Activated T-helper 9 cell treated with anti-CD3 and anti-CD28 coated beads, Interleukin-2, amount 50 U/mL, for 16 hours (primary cell): ENCODE results near the gene RNF181.
"Not testable (repeated sequence)": the region's sequence is repeated elsewhere in the genome, so short reads cannot be mapped to it uniquely, and the experiment has no call there.

ENCODE experiments used
- DNase-seq: peaks from one replicate; pipeline ENCODE4 v3.0.0-alpha.2; 2020; ENCODE audit warnings: low read depth

RNF181 gene

DNA sequence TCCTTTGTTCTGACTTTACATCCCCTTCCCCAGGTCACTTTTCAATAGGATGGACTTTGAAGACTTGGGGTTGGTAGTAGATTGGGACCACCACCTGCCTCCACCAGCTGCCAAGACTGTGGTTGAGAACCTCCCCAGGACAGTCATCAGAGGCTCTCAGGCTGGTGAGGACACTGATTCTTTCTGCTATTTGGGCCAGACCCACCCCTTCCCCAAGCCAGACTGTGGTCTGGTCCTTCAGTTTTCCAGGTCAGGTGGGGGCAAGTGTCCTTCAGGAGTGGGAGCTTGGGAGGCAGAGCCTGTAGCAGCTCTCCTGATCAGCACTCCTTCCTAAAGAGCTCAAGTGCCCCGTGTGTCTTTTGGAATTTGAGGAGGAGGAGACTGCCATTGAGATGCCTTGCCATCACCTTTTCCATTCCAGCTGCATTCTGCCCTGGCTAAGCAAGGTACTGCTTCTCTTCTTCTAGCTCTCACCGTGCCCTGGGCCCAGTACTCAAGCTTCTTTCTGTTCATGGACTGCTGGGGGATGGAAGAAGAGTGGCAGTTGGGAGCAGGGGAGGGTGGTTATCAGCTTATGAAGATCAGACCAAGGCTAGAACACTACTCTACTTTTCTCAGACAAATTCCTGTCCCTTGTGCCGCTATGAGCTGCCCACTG, 1.1 kb downstream of the RNF181 start:
- no peak for DNase-seq

DNA sequence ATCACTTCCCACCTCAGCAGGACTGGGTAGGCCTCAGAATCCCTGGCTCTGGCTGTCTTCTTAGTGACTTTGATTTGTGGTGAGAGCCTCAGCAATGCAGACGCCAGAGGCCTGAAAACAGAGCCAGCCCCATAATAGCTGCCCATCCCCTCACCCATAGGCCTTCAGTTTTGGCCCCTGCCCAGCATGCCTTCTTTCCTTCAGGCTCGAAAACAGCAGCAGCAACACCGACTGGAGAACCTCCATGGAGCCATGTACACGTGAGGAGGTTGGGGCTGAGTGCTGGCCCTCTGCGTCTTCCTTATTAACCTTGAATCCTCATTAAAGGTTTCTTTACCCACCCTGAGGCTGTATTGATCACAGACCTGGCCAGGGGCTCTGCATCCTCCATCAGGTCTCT, 1.7 kb downstream of the RNF181 start:
- no peak for DNase-seq

DNA sequence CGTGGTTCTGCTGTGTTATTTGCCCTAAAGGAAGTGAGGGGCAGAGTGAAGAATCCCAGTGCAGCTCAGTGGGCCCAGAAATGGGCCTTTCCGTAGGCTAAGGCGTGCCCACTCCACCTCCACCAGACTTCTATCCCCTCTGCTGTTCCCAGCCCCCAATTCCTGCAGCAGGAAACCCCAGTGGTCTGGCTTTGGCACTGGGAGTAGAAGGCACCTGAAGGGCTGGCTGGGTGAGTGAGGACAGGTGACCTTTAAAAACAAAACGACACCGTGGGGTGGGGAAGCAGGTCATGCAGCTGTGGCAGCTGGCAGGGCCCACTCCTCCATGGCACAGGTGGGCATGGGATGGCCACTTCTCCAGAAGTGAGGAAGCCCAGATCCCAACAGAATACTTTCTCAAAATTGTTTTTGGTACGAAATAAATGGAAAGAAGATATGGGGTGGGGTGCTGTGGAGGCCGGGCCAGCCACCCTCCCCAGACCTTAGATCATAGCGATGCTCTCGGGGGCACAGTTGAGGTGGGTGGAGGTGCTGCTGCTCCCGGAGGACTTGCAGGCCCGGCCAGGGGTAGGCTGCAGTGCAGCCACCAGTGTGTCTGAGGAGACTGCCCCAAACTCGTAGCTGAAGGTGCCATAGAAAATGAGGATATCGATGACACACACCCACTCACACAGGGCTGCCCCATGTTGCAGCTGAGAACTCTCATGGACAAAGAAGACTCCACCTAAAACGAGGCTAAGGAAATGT, 3.2 kb downstream of the RNF181 start:
- no peak for DNase-seq

DNA sequence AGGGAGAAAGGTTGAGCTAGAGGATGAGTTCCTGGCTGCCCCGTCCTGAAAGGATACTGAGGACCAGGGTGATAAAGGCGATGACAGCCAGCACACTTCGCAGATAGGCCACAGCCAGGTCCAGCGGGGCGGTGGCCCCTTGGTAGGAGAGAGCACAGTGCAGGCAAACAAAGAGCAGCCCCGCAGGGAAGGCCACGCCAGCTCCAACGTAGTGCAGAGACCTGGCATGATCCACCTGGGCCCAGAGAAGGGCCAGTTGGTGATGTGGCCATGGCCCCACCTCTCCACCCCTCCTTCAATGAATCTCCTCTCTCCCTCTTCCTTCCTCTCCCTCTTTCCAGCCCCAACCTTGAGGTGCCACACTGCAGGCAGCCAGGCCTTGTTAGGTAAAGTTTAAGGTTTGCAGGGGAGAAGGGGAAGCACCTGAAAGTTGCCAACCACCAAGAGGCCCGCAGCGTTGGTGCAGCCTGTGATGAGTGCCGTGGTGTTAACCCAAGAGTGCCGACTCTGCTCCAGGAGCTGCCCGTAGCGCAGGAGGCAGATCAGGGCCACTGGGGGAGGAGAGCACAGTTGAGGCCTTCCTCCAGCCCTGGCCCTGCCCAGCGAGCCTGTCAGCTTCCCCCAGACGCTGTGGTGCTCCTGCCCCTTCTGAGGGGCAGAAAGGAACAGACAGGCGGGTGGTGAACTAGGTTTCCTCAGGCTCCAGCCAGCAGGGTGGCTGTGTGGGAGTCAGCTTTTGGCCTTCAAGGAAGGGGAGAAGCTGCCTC, 4.1 kb downstream of the RNF181 start:
- DNase-seq, result no peak

GRCh38 chr2:85600235-85600575, 4.7 kb downstream of the RNF181 start:
- DNase-seq, result no peak

DNA sequence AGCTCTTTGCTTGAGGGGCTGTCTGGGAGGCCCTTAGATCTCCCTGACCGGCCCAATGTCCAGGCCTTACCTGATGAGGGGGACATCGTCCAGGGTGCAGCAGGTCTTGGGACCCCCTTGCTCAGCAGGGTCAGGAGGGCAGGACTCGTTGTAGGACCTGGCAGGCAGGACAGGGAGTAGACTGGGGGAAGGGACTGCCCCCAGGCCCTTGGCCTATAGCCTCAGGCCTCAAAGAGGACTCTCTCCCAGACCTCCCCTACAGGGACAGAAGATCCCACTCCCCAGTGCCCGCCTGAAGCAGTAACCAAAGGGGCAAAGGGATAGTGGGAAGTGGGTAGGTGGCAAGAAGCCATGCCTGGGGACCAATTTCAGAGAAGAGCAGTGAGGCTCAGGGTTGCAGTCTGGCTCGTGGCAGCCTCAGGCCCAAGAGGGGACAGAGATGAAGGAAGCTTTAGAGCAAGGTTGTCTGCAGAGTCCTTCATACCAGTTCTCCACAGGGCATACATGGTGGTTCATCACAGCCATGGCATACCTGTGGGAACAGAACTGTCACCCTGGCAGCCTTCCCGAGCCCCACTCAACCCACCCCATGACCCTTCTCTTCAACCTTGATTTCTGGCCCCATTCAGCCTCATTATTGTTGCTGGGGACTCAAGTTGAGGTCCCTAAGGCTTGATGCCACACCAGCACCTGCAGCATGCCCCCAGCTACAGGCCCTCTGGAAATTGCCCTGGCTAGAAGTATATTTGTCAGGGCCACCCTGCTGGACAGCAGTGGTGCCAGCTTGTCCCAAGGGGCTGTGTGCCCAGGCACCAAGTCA, 5.6 kb downstream of the RNF181 start:
- no peak for DNase-seq

GRCh38 chr2:85601771-85602475, 6.4 kb downstream of the RNF181 start:
- no peak for DNase-seq

GRCh38 chr2:85602476-85603234, 7.1 kb downstream of the RNF181 start, which contains the start of gene TMEM150A:
TMEM150A (minus strand) TSS chr2:85602698; CDS start chr2:85601948, 750 bp downstream.
- peak; percentile 86 for DNase-seq

DNA sequence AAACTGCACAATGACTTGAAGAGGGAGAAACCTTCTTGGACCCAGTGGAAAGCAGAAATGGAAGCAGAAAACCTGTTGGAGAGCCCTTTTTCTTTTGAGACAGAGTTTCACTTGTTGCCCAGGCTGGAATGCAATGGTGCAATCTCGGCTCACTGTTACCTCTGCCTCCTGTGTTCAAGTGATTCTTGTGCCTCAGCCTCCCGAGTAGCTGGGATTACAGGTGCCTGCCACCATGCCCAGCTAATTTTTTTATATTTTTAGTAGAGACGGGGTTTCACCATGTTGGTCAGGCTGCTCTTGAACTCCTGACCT, 8.5 kb downstream of the RNF181 start:
- DNase-seq, result not testable (repeated sequence)

- DNase-seq, result no peak
These were observed 9.2 kb downstream of the RNF181 start for GRCh38 chr2:85604568-85605339.

- no peak for DNase-seq
These were observed 10.0 kb downstream of the RNF181 start for GRCh38 chr2:85605406-85606115.

- DNase-seq, result no peak
These were observed 10.5 kb downstream of the RNF181 start for GRCh38 chr2:85606116-85606455.

DNA sequence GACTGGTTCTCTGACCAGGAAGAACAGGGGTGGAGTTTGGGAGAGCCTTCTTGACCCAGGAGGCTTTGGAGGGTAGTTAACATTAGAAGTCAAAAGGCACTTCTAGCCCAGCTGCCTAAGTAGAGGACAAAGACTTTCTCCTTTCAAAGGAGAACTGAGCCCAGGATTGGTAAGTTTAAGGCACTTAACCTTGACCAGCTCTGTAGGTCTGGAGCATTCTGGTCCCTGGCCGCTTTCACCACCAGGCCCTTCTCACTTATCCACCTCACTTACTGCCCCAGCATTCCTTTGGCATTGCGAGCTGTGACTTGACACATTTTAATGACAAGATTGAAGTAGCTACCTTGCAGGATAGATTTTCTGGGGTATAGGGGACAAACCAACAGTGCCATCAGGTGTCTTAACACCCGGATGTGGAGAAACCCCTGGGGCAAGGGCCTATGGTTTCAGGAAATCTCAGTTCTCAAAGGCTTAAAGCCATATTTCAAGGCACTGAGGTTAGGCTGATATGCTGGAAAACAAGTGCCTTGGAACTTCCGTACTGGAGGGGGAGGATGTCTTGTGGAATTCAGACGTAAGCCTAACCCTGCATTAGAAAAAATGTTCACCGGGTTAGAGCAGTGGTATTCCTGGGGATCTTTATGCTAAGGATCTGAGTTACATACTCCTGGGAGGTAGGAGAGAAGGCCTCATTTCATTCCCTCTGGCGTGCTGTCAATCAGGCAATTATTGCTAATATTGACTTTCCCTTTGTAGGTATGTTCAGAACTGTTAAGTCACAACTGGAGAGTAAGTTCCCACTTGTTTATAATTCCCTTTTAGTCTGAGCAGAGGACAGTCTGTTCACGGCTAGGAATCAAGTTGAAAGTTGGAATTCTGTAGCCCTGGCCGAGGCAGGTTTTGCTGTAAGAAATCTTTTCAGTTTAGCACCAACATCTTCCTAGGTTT, 12.0 kb downstream of the RNF181 start:
- DNase-seq, result no peak

- DNase-seq, result no peak
These were observed 15.7 kb downstream of the RNF181 start for GRCh38 chr2:85611217-85611704.

DNA sequence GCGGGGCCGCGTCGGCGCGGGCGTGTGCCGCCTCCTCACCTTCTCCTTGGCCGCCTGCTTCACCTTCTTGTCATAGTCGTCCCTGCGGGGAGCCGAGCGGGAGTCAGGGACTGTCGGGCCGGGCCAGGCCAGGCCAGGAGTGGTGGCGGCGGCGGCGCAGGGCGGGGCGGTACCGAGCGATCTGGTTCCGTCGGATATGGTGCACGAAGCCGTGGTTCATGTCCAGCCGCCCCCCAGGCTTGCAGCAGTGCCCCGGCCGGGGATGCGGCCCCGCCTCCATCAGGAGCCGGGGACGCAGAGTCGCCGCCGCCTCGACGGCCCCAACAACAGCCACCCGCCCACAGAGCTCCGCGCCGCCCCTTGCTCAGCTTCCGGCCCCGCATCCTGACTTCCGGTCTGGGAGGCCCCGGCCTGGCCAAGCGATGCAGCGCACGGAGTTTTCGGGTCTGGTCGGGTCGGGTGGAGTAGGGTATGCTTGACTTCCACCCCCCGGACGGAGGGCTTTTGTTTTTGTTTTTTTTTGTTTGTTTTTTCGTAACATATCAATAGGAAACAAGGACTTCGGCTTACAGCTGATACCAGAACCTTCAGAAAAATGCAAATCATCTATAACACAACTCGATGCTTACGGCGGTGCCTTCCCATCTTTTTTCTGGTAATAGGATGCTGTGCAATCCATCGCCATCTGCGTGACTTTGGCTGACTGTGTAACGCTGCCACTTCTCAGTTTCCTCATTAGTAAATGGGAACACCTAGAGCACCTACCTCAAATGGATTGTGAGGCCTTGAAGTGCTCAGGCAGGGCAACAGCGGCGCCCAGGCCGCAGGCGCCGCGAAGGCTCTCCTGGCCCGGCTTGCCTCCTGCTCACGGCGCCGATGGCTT, 16.4 kb downstream of the RNF181 start, which contains the start of gene C2orf68:
TSS of gene C2orf68 (minus strand) at position 362 of the 883 bp plus-strand sequence. CDS start at position 280, 82 bp downstream.
- peak; percentile 81 for DNase-seq

DNA sequence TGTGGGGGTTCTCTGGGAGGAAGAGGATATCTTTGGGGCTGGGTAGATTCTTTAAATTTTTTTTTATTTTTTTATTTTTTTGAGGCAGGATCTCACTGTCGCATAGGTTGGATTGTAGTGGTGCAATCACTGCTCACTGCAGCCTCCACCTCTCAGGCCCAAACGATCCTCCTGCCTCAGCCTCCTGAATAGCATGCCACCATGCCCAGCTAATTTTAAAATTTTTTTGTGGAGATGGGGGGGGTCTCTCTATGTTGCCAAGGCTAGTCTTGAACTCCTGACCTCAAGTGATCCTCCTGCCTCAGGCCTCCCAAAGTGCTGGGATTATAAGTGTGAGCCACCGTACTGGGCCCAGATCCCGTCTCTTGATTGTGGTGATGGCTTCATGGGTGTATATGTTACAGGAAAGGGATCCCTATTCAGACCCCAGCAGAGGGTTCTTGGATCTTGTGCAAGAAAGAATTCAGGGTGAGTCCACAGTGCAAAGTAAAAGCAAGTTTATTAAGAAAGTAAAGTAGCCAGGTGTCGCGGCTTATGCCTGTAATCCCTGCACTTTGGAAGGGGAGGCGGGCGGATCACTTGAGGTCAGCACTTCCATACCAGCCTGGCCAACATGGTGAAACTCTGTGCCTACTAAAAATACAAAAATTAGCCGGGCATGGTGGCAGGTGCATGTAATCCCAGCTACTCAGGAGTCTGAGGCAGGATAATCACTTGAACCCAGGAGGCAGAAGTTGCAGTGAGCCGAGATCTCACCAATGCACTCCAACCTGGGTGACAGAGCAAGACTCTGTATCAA, 18.4 kb downstream of the RNF181 start:
- no peak for DNase-seq
